GM12873 (cell line): ENCODE data around the gene PDCL2.
A peak's percentile ranks its signal among the peaks of the same experiment; 100 is the strongest.

Experiments used
- CTCF ChIP-seq: IDR thresholded peaks from 2 replicates; pipeline ENCODE4 v1.5.1; 2012; ENCODE audit warnings: low read depth, mild to moderate bottlenecking, moderate library complexity, low read length, control low read depth; ENCODE audit not compliant: insufficient read depth; ENCODE audit errors: missing control alignments

The PDCL2 gene

GRCh38 chr4:55554453-55555030, 37.5 kb downstream of the PDCL2 start:
- peak; percentile 18 for TF ChIP-seq CTCF

- no peak for TF ChIP-seq CTCF
Measured at GRCh38 chr4:55553441-55554201, 38.4 kb downstream of the PDCL2 start.

- no peak for TF ChIP-seq CTCF
Measured at GRCh38 chr4:55549888-55550287, 42.2 kb downstream of the PDCL2 start.

GRCh38 chr4:55547918-55548317, 44.1 kb downstream of the PDCL2 start:
- no peak for TF ChIP-seq CTCF

GRCh38 chr4:55547466-55547770, 44.6 kb downstream of the PDCL2 start:
- no peak for TF ChIP-seq CTCF

- TF ChIP-seq CTCF, result peak; percentile 35
Measured at GRCh38 chr4:55546756-55547465, 45.1 kb downstream of the PDCL2 start, which contains the start of gene CLOCK. TSS of gene CLOCK (minus strand) at chr4:55546909. CDS start at chr4:55482785, 64,124 bp downstream.

GRCh38 chr4:55546506-55546755, 45.6 kb downstream of the PDCL2 start:
- no peak for TF ChIP-seq CTCF
